ENCODE results near the gene NFIA. TPM values are rescaled to one million over a fixed set of nuclear protein-coding genes. Genes with fewer than 3 reads are reported as not detected.

The NFIA gene
- total RNA-seq, 1 donor from 2014 or later = 1.2 TPM

DNA sequence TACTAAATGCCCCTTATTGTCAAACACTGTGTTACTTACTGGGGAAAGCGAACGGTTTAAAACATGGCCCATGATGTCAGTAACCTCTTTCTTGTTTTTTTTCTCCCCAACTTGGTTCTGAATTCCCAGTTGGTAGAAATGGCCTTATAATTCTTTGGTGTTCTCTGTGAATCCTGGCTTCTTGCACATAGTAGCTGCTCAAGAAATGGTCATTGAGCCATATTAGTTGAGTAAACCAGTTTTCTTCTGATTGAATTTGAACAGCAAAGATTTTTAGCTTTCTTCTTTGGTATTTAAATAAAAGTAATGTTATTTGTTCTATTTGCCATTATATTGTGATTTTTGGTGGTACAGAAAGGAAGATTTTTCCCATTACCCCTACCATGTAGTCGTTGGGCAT, 87.3 kb downstream of the NFIA start:
- H3K9me3 Mint-ChIP-seq (ENCODE audit: low read depth) = no peaks in the 10 kb centered on the region
- TF ChIP-seq, protein P1, sequence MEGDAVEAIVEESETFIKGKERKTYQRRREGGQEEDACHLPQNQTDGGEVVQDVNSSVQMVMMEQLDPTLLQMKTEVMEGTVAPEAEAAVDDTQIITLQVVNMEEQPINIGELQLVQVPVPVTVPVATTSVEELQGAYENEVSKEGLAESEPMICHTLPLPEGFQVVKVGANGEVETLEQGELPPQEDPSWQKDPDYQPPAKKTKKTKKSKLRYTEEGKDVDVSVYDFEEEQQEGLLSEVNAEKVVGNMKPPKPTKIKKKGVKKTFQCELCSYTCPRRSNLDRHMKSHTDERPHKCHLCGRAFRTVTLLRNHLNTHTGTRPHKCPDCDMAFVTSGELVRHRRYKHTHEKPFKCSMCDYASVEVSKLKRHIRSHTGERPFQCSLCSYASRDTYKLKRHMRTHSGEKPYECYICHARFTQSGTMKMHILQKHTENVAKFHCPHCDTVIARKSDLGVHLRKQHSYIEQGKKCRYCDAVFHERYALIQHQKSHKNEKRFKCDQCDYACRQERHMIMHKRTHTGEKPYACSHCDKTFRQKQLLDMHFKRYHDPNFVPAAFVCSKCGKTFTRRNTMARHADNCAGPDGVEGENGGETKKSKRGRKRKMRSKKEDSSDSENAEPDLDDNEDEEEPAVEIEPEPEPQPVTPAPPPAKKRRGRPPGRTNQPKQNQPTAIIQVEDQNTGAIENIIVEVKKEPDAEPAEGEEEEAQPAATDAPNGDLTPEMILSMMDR (IDR thresholded peaks at IDR 0.05; ENCODE audit: unreplicated experiment) = no peak

DNA sequence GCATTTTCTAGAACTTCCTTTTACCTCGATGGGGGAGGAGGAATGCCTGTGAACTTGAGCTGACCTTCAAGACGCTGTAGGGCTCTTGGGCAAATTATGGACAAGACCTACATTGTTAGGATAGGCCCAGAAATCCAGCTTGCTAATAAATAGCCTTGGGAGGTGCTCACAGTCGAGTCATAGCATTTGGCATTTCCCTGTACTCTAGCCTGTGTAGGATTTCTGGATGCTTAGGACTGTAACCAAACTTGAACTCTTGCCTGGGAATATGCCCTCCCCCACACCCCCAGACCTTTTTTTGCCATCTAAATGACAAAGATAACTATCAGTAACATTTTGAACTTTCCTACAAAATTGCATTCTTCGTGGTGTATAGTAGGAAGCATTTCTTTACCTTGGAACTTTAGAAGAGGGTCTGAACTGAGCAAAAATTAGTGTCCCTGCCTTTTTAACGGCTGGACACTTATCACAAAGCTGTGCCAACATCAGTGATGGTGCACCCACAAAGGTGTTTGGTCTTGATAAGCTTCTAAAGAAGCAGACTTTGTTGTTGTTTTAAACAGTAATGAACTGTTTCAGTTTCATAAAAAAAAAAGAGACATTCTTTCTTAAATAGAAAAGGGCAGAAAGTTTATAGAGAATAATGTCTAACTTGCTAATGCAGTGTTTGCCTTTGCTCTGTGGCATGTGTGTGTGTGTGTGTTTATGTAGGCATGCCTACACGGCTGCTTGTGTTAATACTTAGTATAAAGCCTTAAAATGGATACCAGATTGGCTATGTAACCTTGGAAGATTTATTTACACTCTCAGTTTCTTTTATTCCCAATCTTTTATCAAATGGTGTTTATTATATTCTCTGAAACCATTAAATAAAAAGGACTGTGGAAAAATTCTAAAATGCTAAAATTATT, 88.2 kb downstream of the NFIA start:
- no peak overlapping the region for H3K27ac Mint-ChIP-seq
- no peaks in the 10 kb centered on the region for H3K9me3 Mint-ChIP-seq (ENCODE audit: low read depth)
- H3K27me3 Mint-ChIP-seq = peaks cover 60% of the 10 kb centered on the region
- TF ChIP-seq, protein P1 (IDR thresholded peaks at IDR 0.05; ENCODE audit: unreplicated experiment) = no peak
- no peaks in the 10 kb centered on the region for H3K36me3 Mint-ChIP-seq (ENCODE audit: insufficient read depth)
- no peak for DNase-seq (ENCODE audit: low spot score, unreplicated experiment)
- peaks cover 12% of the 10 kb centered on the region for H3K4me1 Mint-ChIP-seq (ENCODE audit: low read depth)
- H3K4me3 Mint-ChIP-seq (ENCODE audit: low read depth) = no peak overlapping the region

More for the DNA sequence above, 87.3 kb downstream of the NFIA start:
- Mint-ChIP-seq H3K4me1 (ENCODE audit: low read depth) (peaks cover 12% of the 10 kb centered on the region), H3K4me3 (ENCODE audit: low read depth) (no peak overlapping the region), H3K27ac (no peak overlapping the region), H3K27me3 (peaks cover 60% of the 10 kb centered on the region), H3K36me3 (ENCODE audit: insufficient read depth) (no peaks in the 10 kb centered on the region)
- DNase-seq (ENCODE audit: low spot score, unreplicated experiment) = no peak

DNA sequence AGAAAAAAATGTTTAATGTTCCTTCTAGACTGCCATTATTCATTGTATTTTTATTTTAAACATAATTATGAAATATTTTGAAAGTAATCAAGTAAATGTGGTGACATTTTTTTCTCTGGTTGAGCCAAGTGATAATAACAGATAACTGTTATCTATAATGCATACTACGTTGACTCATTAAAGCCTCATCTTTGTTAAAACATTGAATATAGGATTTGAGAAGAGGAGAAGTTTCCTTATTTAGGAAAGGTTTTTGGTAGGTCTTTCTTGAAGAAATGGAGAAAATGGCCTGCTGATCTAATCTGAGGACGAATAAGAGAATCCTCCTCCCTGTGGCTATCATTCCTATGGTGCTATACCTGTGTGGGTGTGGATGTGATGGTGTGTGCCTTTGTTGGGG, 89.0 kb downstream of the NFIA start:
- H3K4me3 Mint-ChIP-seq (ENCODE audit: low read depth) = no peak overlapping the region
- peaks cover 59% of the 10 kb centered on the region for H3K27me3 Mint-ChIP-seq
- no peak overlapping the region for H3K27ac Mint-ChIP-seq
- DNase-seq (ENCODE audit: low spot score, unreplicated experiment) = no peak
- peaks cover 12% of the 10 kb centered on the region for H3K4me1 Mint-ChIP-seq (ENCODE audit: low read depth)
- TF ChIP-seq, protein P1 (IDR thresholded peaks at IDR 0.05; ENCODE audit: unreplicated experiment) = no peak
- no peaks in the 10 kb centered on the region for H3K36me3 Mint-ChIP-seq (ENCODE audit: insufficient read depth)
- H3K9me3 Mint-ChIP-seq (ENCODE audit: low read depth) = no peaks in the 10 kb centered on the region

DNA sequence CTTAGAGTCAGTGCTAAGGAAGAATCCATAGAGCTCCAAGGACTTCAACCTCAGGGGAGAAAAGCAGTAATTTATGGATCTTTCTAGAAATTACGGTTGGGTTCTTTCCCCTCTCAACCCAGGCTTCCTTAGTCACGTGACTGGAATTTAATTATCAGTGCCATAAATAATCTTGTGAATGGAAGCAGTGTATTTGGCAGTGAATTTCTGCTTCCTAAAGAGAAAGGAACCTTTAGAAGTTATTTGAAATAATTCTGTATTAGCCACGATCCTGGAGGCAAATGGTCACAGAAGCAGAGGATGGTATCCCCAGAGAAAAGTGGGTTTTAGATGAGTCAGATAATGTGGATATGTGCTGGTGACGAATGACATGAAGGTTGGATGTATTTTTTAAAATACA, 89.6 kb downstream of the NFIA start:
- H3K4me1 Mint-ChIP-seq (ENCODE audit: low read depth) = peaks cover 12% of the 10 kb centered on the region
- no peak for DNase-seq (ENCODE audit: low spot score, unreplicated experiment)
- H3K9me3 Mint-ChIP-seq (ENCODE audit: low read depth) = no peaks in the 10 kb centered on the region
- H3K4me3 Mint-ChIP-seq (ENCODE audit: low read depth) = no peak overlapping the region
- no peaks in the 10 kb centered on the region for H3K36me3 Mint-ChIP-seq (ENCODE audit: insufficient read depth)
- H3K27ac Mint-ChIP-seq = no peak overlapping the region
- H3K27me3 Mint-ChIP-seq = peaks cover 57% of the 10 kb centered on the region
- TF ChIP-seq, protein P1 (IDR thresholded peaks at IDR 0.05; ENCODE audit: unreplicated experiment) = no peak

DNA sequence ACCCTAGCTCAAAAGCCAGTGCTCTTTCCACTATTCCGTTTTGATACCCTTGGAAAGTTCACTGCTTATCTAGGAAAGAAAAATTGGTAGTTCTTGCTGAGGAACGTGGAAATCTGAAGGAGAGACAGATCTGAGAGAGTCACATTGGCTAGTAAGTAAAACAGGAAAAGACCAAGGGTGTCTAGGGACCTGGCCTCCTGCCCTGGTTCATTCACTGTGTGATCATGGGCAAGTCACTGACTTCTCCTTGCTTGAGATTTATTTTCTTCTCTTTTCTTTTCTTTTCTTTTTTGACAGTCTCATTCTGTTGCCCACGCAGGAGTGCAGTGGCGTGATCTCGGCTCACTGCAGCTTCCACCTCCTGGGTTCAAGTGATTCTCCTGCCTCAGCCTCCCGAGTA, 90.8 kb downstream of the NFIA start:
- Mint-ChIP-seq H3K27ac (no peak overlapping the region), H3K4me3 (ENCODE audit: low read depth) (no peak overlapping the region), H3K9me3 (ENCODE audit: low read depth) (no peaks in the 10 kb centered on the region), H3K27me3 (peaks cover 57% of the 10 kb centered on the region), H3K36me3 (ENCODE audit: insufficient read depth) (no peaks in the 10 kb centered on the region), H3K4me1 (ENCODE audit: low read depth) (peaks cover 12% of the 10 kb centered on the region)
- TF ChIP-seq, protein P1 (IDR thresholded peaks at IDR 0.05; ENCODE audit: unreplicated experiment) = no peak
- DNase-seq (ENCODE audit: low spot score, unreplicated experiment) = no peak

All from progenitor cell of endocrine pancreas (in vitro differentiated cells).